Mammary epithelial cell (primary cell): Measurements from ENCODE around the gene KIFC1.
A peak's percentile ranks its signal among the peaks of the same experiment; 100 is the strongest.

Experiments
- EZH2 ChIP-seq: IDR thresholded peaks from 2 replicates; pipeline ENCODE4 v1.6.1; 2012; ENCODE audit warnings: low read length, inconsistent platforms, borderline replicate concordance
- TF ChIP-seq, protein P1 (sequence below), 2 donors: IDR thresholded peaks in 1 of 2; conservative IDR thresholded peaks in 1 of 2; 2 replicates each; pipeline ENCODE4 v1.5.1; 2011 to 2012; ENCODE audit warnings: inconsistent platforms in 2 of 2, low read length in 2 of 2, mild to moderate bottlenecking in 2 of 2, control low read depth in 1 of 2, low read depth in 1 of 2; ENCODE audit not compliant: insufficient read depth in 1 of 2; ENCODE audit errors: extremely low read depth in 1 of 2

GRCh38 chr6:33417903-33418689 lies 26.5 kb downstream of the KIFC1 start, which contains the start of gene CUTA:
- TF ChIP-seq, protein P1, sequence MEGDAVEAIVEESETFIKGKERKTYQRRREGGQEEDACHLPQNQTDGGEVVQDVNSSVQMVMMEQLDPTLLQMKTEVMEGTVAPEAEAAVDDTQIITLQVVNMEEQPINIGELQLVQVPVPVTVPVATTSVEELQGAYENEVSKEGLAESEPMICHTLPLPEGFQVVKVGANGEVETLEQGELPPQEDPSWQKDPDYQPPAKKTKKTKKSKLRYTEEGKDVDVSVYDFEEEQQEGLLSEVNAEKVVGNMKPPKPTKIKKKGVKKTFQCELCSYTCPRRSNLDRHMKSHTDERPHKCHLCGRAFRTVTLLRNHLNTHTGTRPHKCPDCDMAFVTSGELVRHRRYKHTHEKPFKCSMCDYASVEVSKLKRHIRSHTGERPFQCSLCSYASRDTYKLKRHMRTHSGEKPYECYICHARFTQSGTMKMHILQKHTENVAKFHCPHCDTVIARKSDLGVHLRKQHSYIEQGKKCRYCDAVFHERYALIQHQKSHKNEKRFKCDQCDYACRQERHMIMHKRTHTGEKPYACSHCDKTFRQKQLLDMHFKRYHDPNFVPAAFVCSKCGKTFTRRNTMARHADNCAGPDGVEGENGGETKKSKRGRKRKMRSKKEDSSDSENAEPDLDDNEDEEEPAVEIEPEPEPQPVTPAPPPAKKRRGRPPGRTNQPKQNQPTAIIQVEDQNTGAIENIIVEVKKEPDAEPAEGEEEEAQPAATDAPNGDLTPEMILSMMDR (conservative IDR thresholded peaks at IDR 0.05 in 1 of 2, IDR thresholded peaks at IDR 0.05 in 1 of 2; ENCODE audit: extremely low read depth in 1 of 2, insufficient read depth in 1 of 2, low read depth in 1 of 2, low read length in 2 of 2), result peak in 1 of 2 donors; percentile 34
- no peak for TF ChIP-seq EZH2
